Skeletal muscle satellite cell (primary cell): Measurements from ENCODE around the gene NDUFAF8.

Experiments used
- H3K27me3 ChIP-seq: 2 replicates; pipeline ENCODE4 v1.7.0; 2013; ENCODE audit warnings: low read length; ENCODE audit not compliant: control insufficient read depth, insufficient read depth
- H3K36me3 ChIP-seq: 2 replicates; pipeline ENCODE4 v1.7.0; 2013; ENCODE audit warnings: mild to moderate bottlenecking, control low read depth, low read length; ENCODE audit not compliant: insufficient read depth
- H3K4me1 ChIP-seq: 2 replicates; pipeline ENCODE4 v1.7.0; 2013; ENCODE audit warnings: low read length; ENCODE audit not compliant: control insufficient read depth, insufficient read depth
- H3K4me2 ChIP-seq: 2 replicates; pipeline ENCODE4 v1.7.0; 2013; ENCODE audit warnings: mild to moderate bottlenecking, low read length
- H3K4me3 ChIP-seq: 2 replicates; pipeline ENCODE4 v1.7.0; 2013; ENCODE audit warnings: low read length
- H3K9ac ChIP-seq: 2 replicates; pipeline ENCODE4 v1.7.0; 2013; ENCODE audit warnings: mild to moderate bottlenecking, low read depth, low read length, moderate library complexity
- H3K9me3 ChIP-seq: replicated peaks from 2 replicates; pipeline ENCODE4 v1.7.0; 2013; ENCODE audit warnings: mild to moderate bottlenecking, control low read depth, low read length

NDUFAF8 gene

GRCh38 chr17:81237591-81238489 is 1.3 kb upstream of the NDUFAF8 start:
- H3K9me3 ChIP-seq: no peaks in the 10 kb centered on the region
- H3K4me3 ChIP-seq: peak overlapping the region; percentile 80
- H3K36me3 ChIP-seq: peaks cover 15% of the 10 kb centered on the region
- peak overlapping the region; percentile 93 for H3K4me2 ChIP-seq
- no peaks in the 10 kb centered on the region for H3K27me3 ChIP-seq
- H3K9ac ChIP-seq: peak overlapping the region; percentile 87
- peaks cover 22% of the 10 kb centered on the region for H3K4me1 ChIP-seq

- Histone ChIP-seq H3K9ac (peak overlapping the region; percentile 87), H3K4me1 (peaks cover 22% of the 10 kb centered on the region), H3K27me3 (no peaks in the 10 kb centered on the region), H3K9me3 (no peaks in the 10 kb centered on the region), H3K4me2 (peak overlapping the region; percentile 93), H3K36me3 (peaks cover 12% of the 10 kb centered on the region), H3K4me3 (peak overlapping the region; percentile 80)
Observed at GRCh38 chr17:81238490-81238814, 666 bp upstream of the NDUFAF8 start.

GRCh38 chr17:81239714-81240555 is 817 bp downstream of the NDUFAF8 start:
- Histone ChIP-seq H3K27me3 (no peaks in the 10 kb centered on the region), H3K4me2 (peak overlapping the region; percentile 100), H3K36me3 (peaks cover 12% of the 10 kb centered on the region), H3K9ac (peak overlapping the region; percentile 89), H3K9me3 (no peaks in the 10 kb centered on the region), H3K4me1 (peaks cover 22% of the 10 kb centered on the region), H3K4me3 (peak overlapping the region; percentile 83)

GRCh38 chr17:81240761-81241160 is 1.6 kb downstream of the NDUFAF8 start:
- H3K36me3 ChIP-seq: peaks cover 12% of the 10 kb centered on the region
- no peaks in the 10 kb centered on the region for H3K9me3 ChIP-seq
- H3K9ac ChIP-seq: no peak overlapping the region
- no peaks in the 10 kb centered on the region for H3K27me3 ChIP-seq
- H3K4me1 ChIP-seq: peaks cover 25% of the 10 kb centered on the region
- peak overlapping the region; percentile 100 for H3K4me2 ChIP-seq
- H3K4me3 ChIP-seq: peak overlapping the region; percentile 83

- H3K4me3 ChIP-seq: no peak overlapping the region
- peaks cover 25% of the 10 kb centered on the region for H3K4me1 ChIP-seq
- H3K36me3 ChIP-seq: peaks cover 12% of the 10 kb centered on the region
- no peaks in the 10 kb centered on the region for H3K27me3 ChIP-seq
- no peak overlapping the region for H3K4me2 ChIP-seq
- H3K9me3 ChIP-seq: no peaks in the 10 kb centered on the region
- H3K9ac ChIP-seq: no peak overlapping the region
Observed at GRCh38 chr17:81241203-81241602, 2.1 kb downstream of the NDUFAF8 start.

GRCh38 chr17:81241648-81242420 is 2.7 kb downstream of the NDUFAF8 start:
- peaks cover 12% of the 10 kb centered on the region for H3K36me3 ChIP-seq
- no peak overlapping the region for H3K9ac ChIP-seq
- H3K4me2 ChIP-seq: no peak overlapping the region
- no peaks in the 10 kb centered on the region for H3K9me3 ChIP-seq
- no peak overlapping the region for H3K4me3 ChIP-seq
- no peaks in the 10 kb centered on the region for H3K27me3 ChIP-seq
- H3K4me1 ChIP-seq: peaks cover 25% of the 10 kb centered on the region

GRCh38 chr17:81242421-81243332 is 3.6 kb downstream of the NDUFAF8 start:
- no peak overlapping the region for H3K4me2 ChIP-seq
- H3K36me3 ChIP-seq: peaks cover 12% of the 10 kb centered on the region
- peaks cover 21% of the 10 kb centered on the region for H3K4me1 ChIP-seq
- H3K9me3 ChIP-seq: no peaks in the 10 kb centered on the region
- H3K9ac ChIP-seq: no peak overlapping the region
- H3K4me3 ChIP-seq: no peak overlapping the region
- H3K27me3 ChIP-seq: no peaks in the 10 kb centered on the region

- Histone ChIP-seq H3K4me2 (no peak overlapping the region), H3K36me3 (peaks cover 12% of the 10 kb centered on the region), H3K4me3 (no peak overlapping the region), H3K4me1 (peaks cover 16% of the 10 kb centered on the region), H3K9me3 (no peaks in the 10 kb centered on the region), H3K9ac (no peak overlapping the region), H3K27me3 (no peaks in the 10 kb centered on the region)
Observed at GRCh38 chr17:81243333-81243664, 4.2 kb downstream of the NDUFAF8 start.

GRCh38 chr17:81244358-81245023 is 5.4 kb downstream of the NDUFAF8 start:
- H3K4me2 ChIP-seq: no peak overlapping the region
- no peaks in the 10 kb centered on the region for H3K27me3 ChIP-seq
- peaks cover 14% of the 10 kb centered on the region for H3K36me3 ChIP-seq
- H3K4me3 ChIP-seq: no peak overlapping the region
- H3K4me1 ChIP-seq: peaks cover 16% of the 10 kb centered on the region
- H3K9me3 ChIP-seq: no peaks in the 10 kb centered on the region
- no peak overlapping the region for H3K9ac ChIP-seq

- Histone ChIP-seq H3K4me2 (no peak overlapping the region), H3K9me3 (no peaks in the 10 kb centered on the region), H3K4me1 (peaks cover 13% of the 10 kb centered on the region), H3K4me3 (no peak overlapping the region), H3K36me3 (peaks cover 20% of the 10 kb centered on the region), H3K9ac (no peak overlapping the region), H3K27me3 (no peaks in the 10 kb centered on the region)
Observed at GRCh38 chr17:81245024-81245664, 6.0 kb downstream of the NDUFAF8 start.
